Measurements from ENCODE around the gene HSP90AA1.

HSP90AA1 gene

DNA sequence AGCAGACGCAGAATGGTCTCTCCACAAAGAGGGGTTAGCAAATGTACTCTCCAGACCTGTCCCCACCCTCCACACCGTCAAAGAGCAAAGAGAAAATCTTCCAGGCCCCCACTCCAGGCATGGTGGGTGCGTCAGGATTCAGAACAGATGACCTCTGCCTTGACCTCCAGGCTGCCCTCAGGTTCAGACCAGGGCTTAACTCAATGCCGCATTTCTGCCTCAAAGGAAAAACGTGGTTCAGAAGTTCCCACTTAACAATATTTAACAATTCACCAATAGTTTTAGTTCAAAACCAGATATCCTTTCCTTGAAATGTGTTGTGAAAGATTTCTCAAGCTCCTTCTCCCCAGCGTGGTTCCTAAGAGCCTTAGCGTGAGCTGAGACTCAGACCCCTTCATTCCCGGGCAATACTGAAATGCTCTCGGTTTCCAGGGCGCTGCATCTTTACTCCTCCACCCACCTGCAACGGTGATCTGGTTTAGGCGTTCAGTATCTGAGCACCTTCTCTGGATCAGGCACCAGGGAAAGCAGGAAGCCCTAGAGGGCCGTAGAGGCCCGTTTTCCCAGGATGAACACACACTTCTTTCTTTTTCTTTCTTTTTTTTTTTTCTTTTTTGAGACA, 22.9 kb downstream of the HSP90AA1 start:
- DNase-seq: no peak

DNA sequence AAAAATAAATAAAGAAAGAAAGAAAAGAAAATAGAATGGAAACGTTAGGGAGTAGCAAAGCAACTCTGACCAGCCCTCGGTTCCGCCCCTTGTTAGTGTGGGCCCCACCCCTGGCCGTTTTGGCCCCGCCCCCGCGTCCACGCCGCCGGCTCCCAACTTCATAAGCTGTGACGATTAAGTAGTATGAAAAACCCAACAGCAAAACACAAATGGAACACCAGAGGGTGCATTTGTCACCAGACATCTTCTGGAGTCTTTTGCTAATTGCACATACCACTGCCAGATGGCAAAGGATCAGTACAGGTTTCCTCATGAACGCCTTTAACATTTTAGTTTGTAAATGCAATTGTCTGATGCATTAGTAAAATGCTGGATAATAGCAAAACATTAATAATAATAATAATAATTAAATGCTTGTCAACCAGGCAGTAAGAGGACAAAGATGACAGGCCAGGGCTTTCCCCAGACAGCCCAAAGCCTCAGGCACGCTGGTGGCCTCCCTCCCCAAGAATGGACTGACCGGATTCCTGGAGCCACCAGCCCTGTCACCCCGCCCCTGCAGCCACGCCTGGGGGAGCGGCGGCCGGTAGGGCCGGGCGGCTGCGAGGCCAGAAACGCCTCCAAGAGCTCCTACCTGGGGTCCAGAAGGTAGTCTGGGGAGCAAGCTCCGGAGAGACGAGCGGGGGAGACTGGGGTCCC, 23.6 kb downstream of the HSP90AA1 start:
- DNase-seq: peak; percentile 90

DNA sequence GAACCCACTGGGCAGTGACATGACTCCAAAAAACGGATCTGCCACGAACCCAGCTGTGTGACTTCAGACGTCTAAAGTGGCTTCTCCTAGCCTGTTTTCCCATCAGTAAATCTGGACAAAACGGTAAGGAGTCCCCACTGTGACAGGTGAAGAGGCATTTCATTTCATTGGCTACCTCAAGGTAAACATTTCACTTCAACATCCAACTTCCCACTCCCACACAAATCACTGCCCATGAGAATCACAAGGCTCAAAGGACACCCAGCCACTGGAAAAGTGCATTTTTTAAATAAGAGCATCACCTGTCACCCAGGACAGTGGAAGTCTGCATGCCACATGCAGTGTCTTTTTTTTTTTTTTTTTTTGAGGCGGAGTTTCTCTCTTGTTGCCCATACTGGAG, 27.9 kb downstream of the HSP90AA1 start:
- no peak for DNase-seq

DNA sequence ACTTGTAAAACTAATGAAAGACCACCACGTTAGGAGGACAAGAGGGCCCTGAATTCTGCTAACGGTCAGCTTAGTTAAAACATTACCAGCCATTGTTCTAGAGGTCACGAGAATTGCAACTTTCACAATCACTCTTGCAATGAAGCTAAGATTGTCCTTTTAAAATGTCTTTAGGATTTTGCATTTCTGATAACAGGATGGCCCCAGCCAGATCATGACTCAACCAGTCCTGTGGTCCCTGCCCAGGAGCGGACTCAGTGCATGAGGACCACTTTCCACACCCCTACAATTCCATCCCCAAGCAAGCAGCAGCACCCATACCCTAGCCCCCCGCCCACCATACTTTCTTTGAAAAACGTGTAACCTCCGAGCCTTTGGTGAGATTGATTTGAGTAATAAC, 28.7 kb downstream of the HSP90AA1 start:
- DNase-seq: no peak

DNA sequence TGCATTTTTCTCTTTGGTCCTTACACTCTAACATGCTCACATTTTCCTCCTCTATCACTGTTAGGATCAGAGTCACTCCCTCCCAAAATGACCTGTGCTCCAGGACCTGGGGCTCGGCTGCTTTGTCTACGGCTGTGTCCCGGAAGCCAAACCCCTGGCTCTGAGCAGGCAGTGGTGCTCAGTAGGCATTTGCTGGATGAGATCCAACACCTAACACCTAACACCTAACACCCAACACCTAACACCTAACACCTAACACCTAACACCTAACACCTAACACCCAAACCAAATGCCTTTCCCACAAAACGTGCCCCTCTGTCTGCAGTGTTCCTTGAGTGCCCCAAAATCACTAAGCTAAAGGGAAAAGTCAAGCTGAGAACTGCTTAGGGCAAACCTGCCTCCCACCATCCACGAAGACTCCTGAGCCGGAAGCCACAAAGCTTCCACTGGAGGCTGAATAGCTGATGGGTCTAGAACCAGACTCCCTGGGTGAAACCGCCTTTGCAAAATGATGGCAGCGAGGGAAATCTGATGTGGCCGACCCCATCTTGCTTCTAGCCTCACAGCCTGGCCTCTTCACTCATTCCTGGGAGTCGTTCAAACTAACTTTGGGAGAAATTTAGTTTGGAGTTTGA, 29.2 kb downstream of the HSP90AA1 start:
- DNase-seq: no peak

DNA sequence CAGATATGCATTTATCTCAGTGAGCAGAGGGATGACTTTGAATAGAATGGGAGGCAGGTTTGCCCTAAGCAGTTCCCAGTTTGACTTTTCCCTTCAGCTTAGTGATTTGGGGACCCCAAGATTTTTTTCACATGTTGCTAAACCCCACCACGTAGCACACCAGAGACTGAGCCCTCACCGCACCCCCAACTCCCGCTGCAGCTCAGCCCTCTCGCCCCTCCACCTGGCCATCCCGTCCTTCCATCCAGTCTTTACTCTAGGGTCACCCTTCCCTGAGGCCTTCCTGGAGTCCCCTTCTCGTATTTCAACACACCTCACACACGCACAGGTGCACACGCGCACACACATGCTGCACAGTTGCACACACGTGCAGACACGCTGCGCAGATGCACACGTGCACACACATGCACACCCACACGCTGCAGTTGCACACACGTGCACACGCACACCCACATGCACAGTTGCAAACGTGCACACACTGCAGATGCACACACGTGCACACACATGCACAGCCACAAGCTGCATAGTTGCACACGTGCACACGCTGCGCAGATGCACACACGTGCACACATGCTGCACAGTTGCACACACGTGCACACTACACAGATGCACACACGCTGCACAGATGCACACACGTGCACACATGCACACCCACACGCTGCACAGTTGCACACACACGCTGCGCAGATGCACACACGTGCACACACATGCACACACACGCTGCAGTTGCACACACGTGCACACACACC, 30.0 kb downstream of the HSP90AA1 start:
- DNase-seq: no peak

DNA sequence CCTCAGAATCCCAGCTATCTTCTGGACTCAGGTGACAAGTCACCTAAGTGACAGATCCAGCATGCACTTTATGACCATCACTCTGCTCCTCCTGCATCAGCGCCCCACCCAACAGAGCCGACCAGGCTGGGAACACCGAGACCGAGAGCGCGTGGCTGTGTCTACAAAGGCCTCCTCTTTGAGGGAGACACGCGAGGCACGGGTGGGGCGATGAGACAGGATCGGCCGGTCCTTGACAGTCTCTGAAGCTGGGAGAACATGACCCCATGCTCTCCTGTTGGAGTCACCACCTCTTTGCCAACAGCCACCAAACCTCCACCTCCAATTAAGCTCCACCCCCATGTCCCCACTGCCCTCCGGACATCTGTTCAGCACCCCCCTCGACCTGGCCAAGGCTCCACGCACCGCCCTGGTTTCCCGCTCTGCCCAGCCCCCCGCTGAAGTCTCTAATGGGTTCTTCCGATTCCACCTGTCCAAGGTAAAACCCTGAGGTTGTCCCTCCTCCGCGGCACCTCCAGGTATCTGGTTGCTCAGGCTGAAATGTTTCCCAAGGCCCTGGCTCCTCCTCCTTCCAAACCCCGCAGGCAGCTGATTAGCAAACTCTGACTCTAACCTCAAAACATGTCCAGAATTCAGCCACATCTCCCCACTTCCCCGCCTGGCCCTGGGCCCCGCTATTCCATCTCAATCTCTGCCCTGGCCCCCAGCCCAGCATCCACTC, 31.5 kb downstream of the HSP90AA1 start:
- DNase-seq: no peak

DNA sequence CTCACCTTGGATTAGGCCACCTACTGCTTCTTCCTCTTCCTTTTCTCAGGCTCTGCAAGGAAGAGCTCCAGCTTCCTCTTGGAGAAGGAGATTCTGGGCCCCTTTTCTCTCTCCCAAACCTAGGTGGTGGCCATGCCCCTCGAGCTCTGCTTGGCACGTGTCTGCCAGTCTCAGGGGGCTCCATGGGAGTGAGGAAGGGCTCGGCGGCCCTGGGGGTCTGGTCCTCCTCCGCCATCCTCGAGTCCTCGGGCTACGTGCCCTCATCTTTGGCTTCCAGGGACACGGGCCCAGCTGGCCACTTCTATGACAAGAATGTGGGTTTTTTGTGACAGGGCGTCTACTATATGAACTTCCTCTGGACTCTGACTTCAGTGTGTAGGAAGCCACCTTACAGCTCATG, 34.3 kb downstream of the HSP90AA1 start:
- DNase-seq: no peak

DNA sequence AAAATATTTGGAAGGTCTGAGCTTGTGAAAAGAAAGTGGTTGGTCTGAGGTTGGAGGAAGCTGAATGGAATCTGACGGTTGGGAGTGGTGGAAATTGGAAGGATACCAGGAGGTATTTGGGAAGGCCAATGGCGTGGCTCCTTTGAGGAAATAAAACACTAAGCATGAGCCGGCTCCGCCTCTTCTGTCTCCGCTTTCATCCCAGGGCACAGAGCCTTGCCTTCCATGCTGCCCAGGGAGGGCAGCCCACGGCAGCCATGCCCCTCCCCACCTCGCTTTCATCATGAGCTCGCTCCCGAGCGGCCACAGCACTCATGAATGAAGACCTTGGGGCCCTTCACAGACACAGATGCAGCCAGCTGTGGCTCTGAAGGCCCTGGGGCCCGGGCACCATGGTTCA, 36.2 kb downstream of the HSP90AA1 start:
- DNase-seq: no peak

DNA sequence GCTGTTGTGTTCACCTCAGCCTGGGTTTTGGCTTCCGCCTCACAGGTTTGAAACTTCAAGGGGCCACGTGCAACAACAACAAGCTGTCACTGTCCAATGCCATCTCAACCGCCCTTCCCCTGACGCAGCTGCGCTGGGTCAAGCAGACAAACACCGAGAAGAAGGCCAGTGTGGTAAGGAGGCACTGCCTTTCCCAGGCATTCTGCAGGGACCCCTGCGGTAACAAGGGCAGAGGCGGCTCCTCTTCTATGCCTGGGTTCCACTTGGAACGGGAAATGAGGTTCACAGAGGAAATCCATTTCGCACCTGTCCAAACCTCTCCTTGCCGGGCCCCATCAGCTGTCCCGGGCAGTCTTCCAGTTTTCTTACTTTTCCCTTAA, 36.8 kb downstream of the HSP90AA1 start:
- DNase-seq: no peak

DNA sequence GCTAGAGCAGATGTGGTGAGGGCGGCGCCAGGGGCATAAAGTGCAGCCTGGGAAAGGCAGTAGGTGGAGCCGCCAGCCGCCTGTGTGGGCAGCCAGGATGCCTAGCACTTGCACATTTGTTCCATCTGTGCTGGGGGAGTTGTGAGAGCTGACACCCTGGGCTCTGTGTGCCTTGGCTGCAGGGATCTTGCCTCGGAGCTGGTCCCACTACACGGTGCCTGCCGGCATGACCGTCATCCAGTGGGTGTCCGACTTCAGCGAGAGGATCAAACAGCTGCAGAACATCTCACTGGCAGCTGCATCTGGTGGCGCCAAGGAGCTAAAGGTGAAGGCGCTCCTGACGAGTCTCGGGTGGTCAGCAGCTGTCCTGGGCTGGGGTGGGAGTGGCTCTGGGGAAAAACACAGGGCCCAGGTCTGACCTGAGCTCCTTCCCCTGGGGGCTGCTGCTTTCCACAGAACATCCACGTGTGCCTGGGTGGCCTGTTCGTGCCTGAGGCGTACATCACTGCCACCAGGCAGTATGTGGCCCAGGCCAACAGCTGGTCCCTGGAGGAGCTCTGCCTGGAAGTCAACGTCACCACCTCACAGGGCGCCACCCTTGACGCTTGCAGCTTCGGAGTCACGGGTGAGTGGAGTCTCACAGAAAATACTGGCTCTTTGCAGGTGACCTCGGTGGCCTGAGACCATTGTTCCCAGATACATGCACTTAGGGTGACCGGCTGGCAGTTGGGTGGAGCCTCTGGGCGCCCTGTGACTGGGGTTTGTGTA, 37.4 kb downstream of the HSP90AA1 start:
- no peak for DNase-seq

DNA sequence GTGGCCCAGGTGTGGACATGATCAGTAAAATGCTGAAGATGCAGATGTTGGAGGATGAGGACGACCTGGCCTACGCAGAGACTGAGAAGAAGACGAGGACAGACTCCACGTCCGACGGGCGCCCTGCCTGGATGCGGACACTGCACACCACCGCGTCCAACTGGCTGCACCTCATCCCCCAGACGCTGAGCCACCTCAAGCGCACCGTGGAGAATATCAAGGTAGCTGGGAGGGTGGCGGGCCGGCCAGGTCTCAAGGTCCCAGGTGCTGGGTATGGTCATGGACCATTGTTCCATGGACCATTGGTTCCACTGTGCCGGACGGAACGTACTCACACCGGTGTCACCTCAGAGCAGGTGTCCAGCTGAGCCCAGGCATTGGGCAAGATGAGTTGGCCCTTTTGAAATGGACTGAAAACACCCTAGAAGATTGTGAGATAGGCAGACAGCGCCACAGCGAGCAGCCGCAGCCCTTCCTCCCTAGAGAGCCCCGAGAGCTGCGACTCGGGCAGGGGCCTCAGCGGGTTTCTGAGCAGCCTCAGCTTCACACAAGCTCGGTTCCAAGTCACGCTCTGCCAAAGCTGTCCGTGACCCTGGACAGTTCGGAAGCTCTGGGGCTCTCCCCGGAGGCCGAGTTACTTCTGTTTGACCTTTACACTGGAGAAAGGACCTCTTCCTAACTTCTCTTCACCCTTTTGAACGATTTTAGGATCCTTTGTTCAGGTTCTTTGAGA, 38.9 kb downstream of the HSP90AA1 start:
- DNase-seq: no peak

DNA sequence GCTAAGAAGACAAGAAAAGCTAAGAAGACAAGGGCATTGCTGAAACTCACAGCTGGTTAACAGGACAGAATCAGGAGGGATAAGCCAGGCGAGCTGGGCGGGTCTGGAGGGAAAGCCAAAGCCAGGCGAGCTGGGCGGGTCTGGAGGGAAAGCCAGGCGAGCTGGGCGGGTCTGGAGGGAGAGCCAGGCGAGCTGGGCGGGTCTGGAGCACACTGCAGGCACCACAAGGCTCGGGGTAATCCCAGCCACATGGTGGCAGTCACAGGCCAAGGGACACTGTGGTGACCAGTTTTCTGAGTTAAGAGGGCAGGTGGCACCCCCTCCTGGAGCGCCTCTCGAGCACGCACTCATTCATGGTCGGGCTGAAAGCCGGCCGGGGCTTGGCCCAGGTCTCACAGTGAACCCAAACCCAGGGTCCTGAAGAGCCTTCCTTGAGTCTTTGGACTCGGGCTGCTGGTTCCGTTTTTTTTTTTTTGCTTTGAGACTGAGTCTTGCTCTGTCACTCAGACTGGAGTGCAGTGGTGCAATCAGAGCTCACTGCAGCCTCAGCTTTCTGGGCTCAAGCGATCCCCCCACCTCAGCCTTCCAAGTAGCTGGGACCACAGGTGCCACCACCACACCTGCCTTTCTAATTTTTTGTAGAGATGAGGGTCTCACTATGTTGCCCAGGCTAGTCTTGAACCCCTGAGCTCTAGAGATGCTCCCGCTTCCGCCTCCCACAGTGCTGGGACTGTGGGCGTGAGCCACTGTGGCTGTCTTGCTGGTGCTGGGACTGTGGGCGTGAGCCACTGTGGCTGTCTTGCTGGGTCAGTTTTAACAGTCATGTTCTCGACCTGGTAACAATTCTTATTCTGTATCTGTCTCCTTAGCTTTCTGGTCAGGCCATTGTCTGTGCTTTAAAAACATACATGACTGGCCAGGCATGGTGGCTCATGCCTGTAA, 40.2 kb downstream of the HSP90AA1 start:
- DNase-seq: no peak

DNA sequence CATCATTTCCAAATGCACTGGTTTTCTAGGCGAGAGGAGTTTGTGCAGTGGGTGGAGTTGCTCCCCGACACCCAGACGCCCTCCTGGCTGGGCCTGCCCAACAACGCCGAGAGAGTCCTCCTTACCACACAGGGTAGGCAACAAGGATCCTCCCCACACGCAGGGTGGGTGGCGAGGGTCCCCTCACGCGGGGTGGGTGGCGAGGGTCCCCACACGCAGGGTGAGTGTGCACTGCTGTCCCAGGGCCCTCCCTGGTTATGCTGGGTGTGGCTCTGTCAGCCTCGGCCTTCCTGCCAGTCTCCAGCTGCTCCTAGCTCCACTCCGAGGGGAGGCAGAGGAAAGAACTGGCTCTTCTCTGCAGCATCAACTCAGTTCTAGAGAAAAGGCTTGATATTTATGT, 42.3 kb downstream of the HSP90AA1 start:
- no peak for DNase-seq

DNA sequence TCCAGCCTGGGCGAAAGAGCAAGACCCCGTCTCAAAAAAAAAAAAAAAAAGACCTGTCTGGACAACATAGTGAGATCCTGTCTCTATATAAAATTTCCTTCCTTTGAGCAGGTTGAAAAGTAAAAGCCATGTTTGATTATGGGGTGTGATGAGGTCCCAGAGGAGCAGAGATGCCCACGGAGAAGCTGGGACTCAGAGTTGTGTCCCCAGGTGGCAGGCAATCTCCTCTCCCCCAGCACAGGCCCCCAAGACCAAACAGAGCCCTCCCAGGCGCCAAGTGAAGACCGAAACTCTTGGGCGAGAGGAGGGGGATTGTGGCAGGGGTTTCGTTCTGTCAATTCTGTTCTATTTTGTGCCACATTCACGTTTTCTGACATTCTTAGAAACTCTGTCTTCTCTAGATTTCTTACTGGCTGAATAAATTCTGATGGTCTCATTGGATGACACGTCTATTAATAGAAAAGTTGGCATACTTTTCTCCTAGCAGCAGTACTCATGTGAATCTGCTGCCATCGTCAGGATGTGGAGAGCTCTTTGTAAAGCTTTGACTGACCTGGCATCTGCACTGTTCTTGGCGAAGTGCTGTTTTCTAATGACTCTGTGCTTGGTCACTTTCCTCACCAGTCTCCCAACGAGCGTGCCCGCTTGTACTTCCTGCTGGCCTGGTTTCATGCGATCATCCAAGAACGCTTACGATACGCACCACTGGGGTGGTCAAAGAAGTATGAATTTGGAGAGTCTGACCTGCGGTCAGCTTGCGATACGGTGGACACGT, 43.4 kb downstream of the HSP90AA1 start:
- DNase-seq: no peak

DNA sequence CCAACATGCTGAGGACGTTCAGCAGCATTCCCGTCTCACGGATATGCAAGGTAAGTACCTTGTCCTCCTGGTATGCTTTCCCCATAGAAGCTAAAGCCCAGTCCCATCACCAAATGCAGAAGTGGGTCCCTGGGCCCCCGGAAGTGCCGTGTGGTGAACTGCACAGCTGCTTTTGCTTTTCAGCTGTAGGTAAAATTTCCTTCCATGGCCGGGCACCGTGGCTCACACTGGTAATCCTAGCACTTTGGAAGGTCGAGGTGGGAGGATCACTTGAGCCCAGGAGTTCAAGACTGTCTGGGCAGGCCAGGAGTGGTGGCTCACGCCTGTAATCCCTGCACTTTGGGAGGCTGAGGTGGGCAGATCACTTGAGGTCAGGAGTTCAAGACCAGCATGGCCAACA, 44.1 kb downstream of the HSP90AA1 start:
- no peak for DNase-seq

DNA sequence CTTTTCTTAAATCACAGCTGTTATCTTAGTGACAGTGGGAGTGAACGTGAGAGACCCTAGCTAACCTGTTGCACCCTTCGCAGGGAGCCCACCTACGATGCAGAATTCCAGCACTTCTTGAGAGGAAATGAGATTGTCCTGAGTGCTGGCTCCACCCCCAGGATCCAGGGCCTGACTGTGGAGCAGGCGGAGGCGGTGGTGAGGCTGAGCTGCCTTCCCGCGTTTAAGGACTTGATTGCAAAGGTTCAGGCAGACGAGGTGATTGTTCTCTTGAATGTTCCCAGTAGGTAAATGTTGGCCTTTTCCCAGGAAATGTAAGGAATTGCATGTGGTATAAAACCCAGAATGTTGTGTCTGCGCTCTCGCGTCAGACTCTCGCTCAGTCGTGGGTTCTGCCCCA, 46.7 kb downstream of the HSP90AA1 start:
- DNase-seq: no peak

DNA sequence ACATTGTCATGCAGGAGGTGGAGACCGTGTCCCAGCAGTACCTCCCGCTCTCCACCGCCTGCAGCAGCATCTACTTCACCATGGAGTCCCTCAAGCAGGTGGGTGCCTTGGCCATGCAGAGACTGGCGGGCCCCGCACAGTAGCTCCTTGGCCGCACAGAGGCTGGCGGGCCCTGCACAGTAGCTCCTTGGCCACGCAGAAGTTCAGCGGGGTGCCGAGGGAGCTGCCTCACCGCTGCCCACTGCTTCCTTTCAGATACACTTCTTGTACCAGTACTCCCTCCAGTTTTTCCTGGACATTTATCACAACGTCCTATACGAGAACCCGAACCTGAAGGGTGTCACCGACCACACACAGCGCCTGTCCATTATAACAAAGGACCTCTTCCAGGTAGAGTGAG, 47.7 kb downstream of the HSP90AA1 start:
- no peak for DNase-seq

DNA sequence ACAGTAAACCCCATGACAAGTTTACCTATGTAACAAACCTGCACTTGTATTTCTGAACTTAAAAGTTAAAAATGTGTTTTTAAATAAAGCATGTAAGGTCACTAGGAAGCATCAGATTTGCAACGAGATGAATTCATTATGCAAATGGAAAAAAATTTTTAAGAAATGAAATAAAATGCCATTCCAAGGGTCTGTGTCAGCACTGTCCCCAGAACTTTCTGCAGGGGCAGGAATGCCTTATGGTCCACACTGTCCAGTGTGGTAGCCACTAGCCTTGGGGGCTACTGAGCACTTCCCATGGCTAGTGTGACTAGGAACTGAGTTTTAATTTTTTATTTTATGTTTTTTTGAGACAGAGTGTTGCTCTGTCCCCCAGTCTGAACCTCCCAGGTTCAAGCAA, 49.2 kb downstream of the HSP90AA1 start:
- DNase-seq: no peak

DNA sequence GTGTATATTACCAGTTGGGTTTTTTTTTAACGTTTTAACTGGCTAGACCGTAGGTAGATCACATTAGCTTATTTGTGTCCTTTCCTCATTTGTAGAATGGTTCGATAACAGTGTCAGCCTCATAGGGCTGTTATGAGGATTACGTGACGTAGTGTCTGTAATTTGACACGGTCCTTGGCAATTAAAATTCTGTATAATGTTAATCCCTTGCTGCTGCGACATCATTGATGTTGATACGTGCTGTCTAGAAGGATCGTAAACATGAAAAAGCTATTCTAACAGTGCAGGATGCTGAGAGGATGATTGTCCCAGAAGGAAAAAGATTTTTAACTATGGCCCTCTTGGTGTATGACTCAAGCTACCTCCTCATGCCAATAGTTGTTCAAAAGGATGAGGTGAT, 50.9 kb downstream of the HSP90AA1 start:
- DNase-seq: no peak

Data from NCI-H2171 treated with DMSO at 0.1 percent for 48 hours (cell line).